GM12801 (cell line): ENCODE results near the gene ZNF462.

Experiments used
- CTCF ChIP-seq: IDR thresholded peaks from one replicate; pipeline ENCODE4 v1.5.1; 2011; ENCODE audit warnings: control low read depth; ENCODE audit not compliant: insufficient read length; ENCODE audit errors: extremely low read depth

ZNF462 gene

GRCh38 chr9:106961623-106962022 is 98.7 kb downstream of the ZNF462 start:
- TF ChIP-seq CTCF, result no peak

GRCh38 chr9:106962122-106962521 is 99.2 kb downstream of the ZNF462 start:
- no peak for TF ChIP-seq CTCF

GRCh38 chr9:106962615-106963363 is 99.8 kb downstream of the ZNF462 start:
- TF ChIP-seq CTCF, result no peak

- TF ChIP-seq CTCF, result no peak
These were observed 100.7 kb downstream of the ZNF462 start for GRCh38 chr9:106963684-106964083.

- TF ChIP-seq CTCF, result no peak
These were observed 101.4 kb downstream of the ZNF462 start for GRCh38 chr9:106964329-106964728.

GRCh38 chr9:106964822-106965525 is 102.0 kb downstream of the ZNF462 start:
- TF ChIP-seq CTCF, result no peak

- TF ChIP-seq CTCF, result no peak
These were observed 103.5 kb downstream of the ZNF462 start for GRCh38 chr9:106966481-106966880.
